ENCODE results near the gene ASTN2.

The ASTN2 gene

GRCh38 chr9:116750510-116750909 lies 664.3 kb downstream of the ASTN2 start:
- FAIRE-seq, result no peak
- DNase-seq (ENCODE audit: extremely low spot score, insufficient read length, low read depth), result no peak

- FAIRE-seq, result no peak
- DNase-seq (ENCODE audit: extremely low spot score, insufficient read length, low read depth), result no peak
These were observed 665.1 kb downstream of the ASTN2 start for GRCh38 chr9:116749772-116750171.

GRCh38 chr9:116749176-116749575 lies 665.7 kb downstream of the ASTN2 start:
- no peak for FAIRE-seq
- DNase-seq (ENCODE audit: extremely low spot score, insufficient read length, low read depth), result no peak

GRCh38 chr9:116741742-116742141 lies 673.1 kb downstream of the ASTN2 start:
- no peak for FAIRE-seq

GRCh38 chr9:116741086-116741740 lies 673.6 kb downstream of the ASTN2 start:
- DNase-seq (ENCODE audit: extremely low spot score, insufficient read length, low read depth) (no peak), FAIRE-seq (no peak)

More at GRCh38 chr9:116741742-116742141, 673.1 kb downstream of the ASTN2 start:
- DNase-seq (ENCODE audit: extremely low spot score, insufficient read length, low read depth), result no peak

GRCh38 chr9:116737152-116737546 lies 677.7 kb downstream of the ASTN2 start:
- FAIRE-seq (peak; percentile 66), DNase-seq (ENCODE audit: extremely low spot score, insufficient read length, low read depth) (peak; percentile 62)

- no peak for FAIRE-seq
- no peak for DNase-seq (ENCODE audit: extremely low spot score, insufficient read length, low read depth)
These were observed 678.3 kb downstream of the ASTN2 start for GRCh38 chr9:116736399-116737151.

GRCh38 chr9:116733010-116733641 lies 681.7 kb downstream of the ASTN2 start:
- DNase-seq (ENCODE audit: extremely low spot score, insufficient read length, low read depth), result no peak
- peak; percentile 44 for FAIRE-seq

- FAIRE-seq, result no peak
These were observed 688.3 kb downstream of the ASTN2 start for GRCh38 chr9:116726602-116727001.

GRCh38 chr9:116724123-116724522 lies 690.7 kb downstream of the ASTN2 start:
- FAIRE-seq, result no peak
- no peak for DNase-seq (ENCODE audit: extremely low spot score, insufficient read length, low read depth)

More at GRCh38 chr9:116726602-116727001, 688.3 kb downstream of the ASTN2 start:
- DNase-seq (ENCODE audit: extremely low spot score, insufficient read length, low read depth), result no peak

GRCh38 chr9:116721944-116722343 lies 692.9 kb downstream of the ASTN2 start:
- FAIRE-seq, result no peak
- no peak for DNase-seq (ENCODE audit: extremely low spot score, insufficient read length, low read depth)

GRCh38 chr9:116721411-116721810 lies 693.4 kb downstream of the ASTN2 start:
- FAIRE-seq, result no peak

GRCh38 chr9:116720111-116720510 lies 694.7 kb downstream of the ASTN2 start:
- no peak for FAIRE-seq
- no peak for DNase-seq (ENCODE audit: extremely low spot score, insufficient read length, low read depth)

More at GRCh38 chr9:116721411-116721810, 693.4 kb downstream of the ASTN2 start:
- DNase-seq (ENCODE audit: extremely low spot score, insufficient read length, low read depth), result no peak

- no peak for FAIRE-seq
- no peak for DNase-seq (ENCODE audit: extremely low spot score, insufficient read length, low read depth)
These were observed 696.7 kb downstream of the ASTN2 start for GRCh38 chr9:116718111-116718510.

- FAIRE-seq, result no peak
- DNase-seq (ENCODE audit: extremely low spot score, insufficient read length, low read depth), result no peak
These were observed 697.7 kb downstream of the ASTN2 start for GRCh38 chr9:116717150-116717549.

GRCh38 chr9:116716438-116716837 lies 698.4 kb downstream of the ASTN2 start:
- no peak for FAIRE-seq

GRCh38 chr9:116715751-116716150 lies 699.1 kb downstream of the ASTN2 start:
- FAIRE-seq, result no peak
- DNase-seq (ENCODE audit: extremely low spot score, insufficient read length, low read depth), result no peak

More at GRCh38 chr9:116716438-116716837, 698.4 kb downstream of the ASTN2 start:
- no peak for DNase-seq (ENCODE audit: extremely low spot score, insufficient read length, low read depth)

GRCh38 chr9:116713271-116713670 lies 701.6 kb downstream of the ASTN2 start:
- FAIRE-seq (no peak), DNase-seq (ENCODE audit: extremely low spot score, insufficient read length, low read depth) (no peak)

GRCh38 chr9:116712781-116713180 lies 702.1 kb downstream of the ASTN2 start:
- DNase-seq (ENCODE audit: extremely low spot score, insufficient read length, low read depth) (no peak), FAIRE-seq (no peak)

GRCh38 chr9:116706310-116707290 lies 708.3 kb downstream of the ASTN2 start:
- no peak for DNase-seq (ENCODE audit: extremely low spot score, insufficient read length, low read depth)
- FAIRE-seq, result no peak

Measured in GM18507 (cell line).